GM23338 (cell line): ENCODE results near the gene SARS1. TPM values are rescaled to one million over a fixed set of nuclear protein-coding genes. Genes with fewer than 3 reads are reported as not detected.

Experiments
- ATAC-seq: fragments of 200-7000 bp; cut with Tn5 transposase; 3 replicates; pipeline ENCODE4 v1.9.1; 2020
- DNase-seq: peaks from one replicate; pipeline ENCODE4 v3.0.0-alpha.2; 2015; ENCODE audit warnings: low spot score
- H2AFZ ChIP-seq: fragments of 200-600 bp; sonication (generic); 2 replicates; pipeline ENCODE4 v1.8.0; 2016; ENCODE audit warnings: antibody characterized with exemption, mild to moderate bottlenecking, moderate library complexity
- H3F3A ChIP-seq: fragments of 200-600 bp; sonication (generic); replicated peaks from 2 replicates; pipeline ENCODE4 v1.8.0; 2017; ENCODE audit warnings: antibody characterized with exemption, mixed run types, low read depth
- H3K27ac ChIP-seq: fragments of 200-600 bp; sonication (generic); 2 replicates; pipeline ENCODE4 v1.6.1; 2016; ENCODE audit warnings: low read depth
- H3K27me3 ChIP-seq: fragments of 200-600 bp; sonication (generic); 2 replicates; pipeline ENCODE4 v1.8.0; 2016; ENCODE audit warnings: mild to moderate bottlenecking, mixed run types, moderate library complexity; ENCODE audit not compliant: insufficient read depth
- H3K36me3 ChIP-seq: fragments of 200-600 bp; sonication (generic); 2 replicates; pipeline ENCODE4 v1.8.0; 2016; ENCODE audit warnings: mild to moderate bottlenecking; ENCODE audit not compliant: insufficient read depth
- H3K4me1 ChIP-seq: fragments of 200-600 bp; sonication (generic); 2 replicates; pipeline ENCODE4 v1.8.0; 2016; ENCODE audit warnings: mild to moderate bottlenecking, moderate library complexity; ENCODE audit not compliant: insufficient read depth
- H3K4me2 ChIP-seq: fragments of 200-600 bp; sonication (generic); 2 replicates; pipeline ENCODE4 v1.7.1; 2017; ENCODE audit warnings: mixed run types
- H3K4me3 ChIP-seq: fragments of 200-600 bp; sonication (generic); 2 replicates; pipeline ENCODE4 v1.6.1; 2016; ENCODE audit warnings: mixed run types
- H3K79me2 ChIP-seq: fragments of 200-600 bp; sonication (generic); replicated peaks from 2 replicates; pipeline ENCODE4 v1.8.0; 2017; ENCODE audit warnings: mild to moderate bottlenecking; ENCODE audit not compliant: insufficient read depth
- H3K9me2 ChIP-seq: fragments of 200-600 bp; sonication (generic); 2 replicates; pipeline ENCODE4 v1.8.0; 2017; ENCODE audit not compliant: insufficient read depth
- H4K20me1 ChIP-seq: fragments of 200-600 bp; sonication (generic); replicated peaks from 2 replicates; pipeline ENCODE4 v1.8.0; 2017; ENCODE audit warnings: mild to moderate bottlenecking; ENCODE audit not compliant: insufficient read depth
- H3K27ac Mint-ChIP-seq: 2 replicates; pipeline ENCODE4 v1.8.0; 2020; ENCODE audit warnings: inconsistent platforms, mild to moderate bottlenecking, moderate library complexity, mixed read lengths
- H3K27me3 Mint-ChIP-seq: 3 replicates; pipeline ENCODE4 v1.8.0; 2022; ENCODE audit warnings: low read depth, mild to moderate bottlenecking, moderate library complexity, mixed read lengths, inconsistent platforms; ENCODE audit not compliant: insufficient read depth, poor library complexity
- H3K36me3 Mint-ChIP-seq: 3 replicates; pipeline ENCODE4 v1.8.0; 2021; ENCODE audit warnings: low read depth, mild to moderate bottlenecking, inconsistent platforms, moderate library complexity, mixed read lengths
- H3K4me1 Mint-ChIP-seq: 3 replicates; pipeline ENCODE4 v1.8.0; 2020; ENCODE audit warnings: mild to moderate bottlenecking, inconsistent platforms, mixed read lengths
- H3K4me3 Mint-ChIP-seq: 3 replicates; pipeline ENCODE4 v1.8.0; 2021; ENCODE audit warnings: moderate library complexity, mild to moderate bottlenecking, inconsistent platforms, mixed read lengths
- H3K9me3 Mint-ChIP-seq: 3 replicates; pipeline ENCODE4 v1.8.0; 2020; ENCODE audit warnings: moderate library complexity, mild to moderate bottlenecking, inconsistent platforms, mixed read lengths
- CREB1 ChIP-seq: fragments of 250-450 bp; sonication (Bioruptor Pico); IDR thresholded peaks from 2 replicates; pipeline ENCODE4 v1.5.0; 2020; ENCODE audit warnings: low read depth, mild to moderate bottlenecking, moderate library complexity
- CTCF ChIP-seq, 2 experiments: fragments of 200-600 bp in 1 of 2; sonication (generic) in 1 of 2; conservative IDR thresholded peaks; 2 replicates each; pipeline versions ENCODE4 v1.5.1 to v1.6.1; 2016 to 2017; ENCODE audit warnings: antibody characterized with exemption in 2 of 2, low read depth in 2 of 2, mild to moderate bottlenecking in 2 of 2, moderate library complexity in 1 of 2
- ETS1 ChIP-seq: IDR thresholded peaks from 2 replicates; pipeline ENCODE4 v1.6.1; 2016; ENCODE audit warnings: antibody characterized with exemption
- EZH2 ChIP-seq: fragments of 200-600 bp; sonication (generic); IDR thresholded peaks from one replicate; pipeline ENCODE4 v1.8.0; 2017; ENCODE audit warnings: antibody characterized with exemption, mild to moderate bottlenecking, low read depth; ENCODE audit not compliant: unreplicated experiment
- EZH2phosphoT487 ChIP-seq: fragments of 200-600 bp; sonication (generic); IDR thresholded peaks from one replicate; pipeline ENCODE4 v1.8.1; 2018; ENCODE audit warnings: antibody characterized with exemption; ENCODE audit not compliant: unreplicated experiment
- JUNB ChIP-seq: IDR thresholded peaks from one replicate; pipeline ENCODE4 v1.6.1; 2016; ENCODE audit warnings: antibody characterized with exemption; ENCODE audit not compliant: unreplicated experiment
- NANOG ChIP-seq: IDR thresholded peaks from 2 replicates; pipeline ENCODE4 v1.6.1; 2016; ENCODE audit warnings: antibody characterized with exemption, borderline replicate concordance
- POLR2AphosphoS5 ChIP-seq: IDR thresholded peaks from 2 replicates; pipeline ENCODE4 v1.6.1; 2016; ENCODE audit warnings: antibody characterized with exemption, low read depth
- REST ChIP-seq: IDR thresholded peaks from one replicate; pipeline ENCODE4 v1.6.1; 2018; ENCODE audit warnings: antibody characterized with exemption; ENCODE audit not compliant: unreplicated experiment
- STAT1 ChIP-seq: IDR thresholded peaks from one replicate; pipeline ENCODE4 v1.6.1; 2016; ENCODE audit warnings: antibody characterized with exemption; ENCODE audit not compliant: unreplicated experiment
- ZNF114 ChIP-seq: fragments of 250-450 bp; sonication (Bioruptor Pico); IDR thresholded peaks from 2 replicates; pipeline ENCODE4 v1.5.0; 2020; ENCODE audit warnings: mild to moderate bottlenecking, moderate library complexity
- ZNF331 ChIP-seq: fragments of 250-450 bp; sonication (Bioruptor Pico); IDR thresholded peaks from 2 replicates; pipeline ENCODE4 v1.5.0; 2020; ENCODE audit warnings: low read depth, mild to moderate bottlenecking, moderate library complexity
- ZNF462 ChIP-seq: fragments of 250-450 bp; sonication (Bioruptor Pico); IDR thresholded peaks from 2 replicates; pipeline ENCODE4 v1.5.0; 2020; ENCODE audit warnings: mild to moderate bottlenecking, moderate library complexity
- polyA plus RNA-seq: library from polyadenylated mRNA; unstranded; fragments of >200 nt; fragmentation: Nextera tagmentation; extraction: Ambion mirVana; gene quantifications from 2 replicates; pipeline ENCODE4 v1.2.1, GENCODE V29; 2016
- total RNA-seq: library from RNA; depleted of rRNA; stranded (reverse); fragments of >200 nt; shearing (Covaris generic); gene quantifications from 2 replicates; pipeline ENCODE4 v1.2.3, GENCODE V29; 2014

The SARS1 gene
- total and polyA plus RNA-seq, 2 experiments from 2014 or later, result 141 to 166 TPM

- Histone ChIP-seq H3K36me3 (no peaks in the 10 kb centered on the region), H3K4me3 (peak overlapping the region; percentile 22; the same call in 1 of the 2 replicates), H3K4me2 (peak overlapping the region; percentile 59), H3F3A (peaks cover 21% of the 10 kb centered on the region), H3K79me2 (peaks cover 55% of the 10 kb centered on the region), H4K20me1 (peaks cover 5% of the 10 kb centered on the region; the same call in 1 of the 2 replicates), H3K27ac (peak overlapping the region; percentile 65; the same call in 1 of the 2 replicates), H3K27me3 (no peaks in the 10 kb centered on the region), H3K9me2 (no peaks in the 10 kb centered on the region), H3K4me1 (peaks cover 37% of the 10 kb centered on the region), H2AFZ (no peak overlapping the region)
- Mint-ChIP-seq H3K27ac (peak overlapping the region; percentile 12; the same call in 1 of the 2 replicates), H3K4me3 (no peak overlapping the region), H3K36me3 (peaks cover 60% of the 10 kb centered on the region), H3K27me3 (peaks cover 7% of the 10 kb centered on the region), H3K4me1 (peaks cover 40% of the 10 kb centered on the region), H3K9me3 (no peaks in the 10 kb centered on the region)
- DNase-seq (no peak), ATAC-seq (no peak)
- no peak for TF ChIP-seq ZNF331
- no peak for TF ChIP-seq NANOG
- no peak for TF ChIP-seq CREB1 (CRISPR knock-in tag)
- no peak for TF ChIP-seq POLR2AphosphoS5
- no peak for TF ChIP-seq EZH2phosphoT487
- no peak for TF ChIP-seq ETS1
- no peak for TF ChIP-seq STAT1
- TF ChIP-seq ZNF114 (CRISPR knock-in tag), result no peak
- no peak for TF ChIP-seq EZH2
- no peak for TF ChIP-seq REST
- no peak for TF ChIP-seq CTCF (conservative IDR thresholded peaks at IDR 0.05; ENCODE audit: low read depth in 2 of 2)
- no peak for TF ChIP-seq JUNB
- TF ChIP-seq ZNF462 (CRISPR knock-in tag), result no peak
Measured at GRCh38 chr1:109225308-109225707, 11.6 kb downstream of the SARS1 start.
